Body of pancreas (tissue), 4 donors: ENCODE results near the gene WBP2NL.

Experiments
- CTCF ChIP-seq, 7 experiments: fragments of 450-650 bp in 4 of 7; fragments of 200-600 bp in 3 of 7; sonication (generic) in 3 of 7; IDR thresholded peaks; one replicate each; pipeline ENCODE4 v1.5.1; 2016 to 2019; ENCODE audit warnings: antibody characterized with exemption in 7 of 7
- POLR2A ChIP-seq, 3 donors: fragments of 450-650 bp; IDR thresholded peaks; one replicate each; pipeline ENCODE4 v1.6.1; 2016; ENCODE audit warnings: antibody characterized with exemption in 3 of 3, mild to moderate bottlenecking in 2 of 3

- TF ChIP-seq CTCF (IDR thresholded peaks at IDR 0.05) (no peak), POLR2A (IDR thresholded peaks at IDR 0.05) (no peak)
These were observed 34.9 kb downstream of the WBP2NL start for GRCh38 chr22:42033263-42034181.
